GM10248 (cell line): ENCODE results near the gene ZMYND15.
A peak's percentile ranks its signal among the peaks of the same experiment; 100 is the strongest.

ENCODE experiments used
- CTCF ChIA-PET: fragments of 300-600 bp; sonication (Branson Sonifier 250); formaldehyde crosslinking; extraction: SDS; loops from one replicate; lab custom pipeline; 2021; ENCODE audit warnings: antibody characterized with exemption; lab: Yijun Ruan, JAX
- POLR2A ChIA-PET: fragments of 350-650 bp; sonication (Branson Sonifier 250); formaldehyde crosslinking; extraction: SDS; loops from one replicate; lab custom pipeline; 2020; ENCODE audit warnings: antibody characterized with exemption; lab: Yijun Ruan, JAX
- DNase-seq: peaks from one replicate; pipeline ENCODE4 v3.0.0; 2012; ENCODE audit errors: extremely low spot score
- CTCF ChIP-seq: IDR thresholded peaks from 2 replicates; pipeline ENCODE4 v1.5.1; 2012; ENCODE audit warnings: mild to moderate bottlenecking, low read depth; ENCODE audit errors: extremely low read depth, missing control alignments, control extremely low read depth

The ZMYND15 gene

DNA sequence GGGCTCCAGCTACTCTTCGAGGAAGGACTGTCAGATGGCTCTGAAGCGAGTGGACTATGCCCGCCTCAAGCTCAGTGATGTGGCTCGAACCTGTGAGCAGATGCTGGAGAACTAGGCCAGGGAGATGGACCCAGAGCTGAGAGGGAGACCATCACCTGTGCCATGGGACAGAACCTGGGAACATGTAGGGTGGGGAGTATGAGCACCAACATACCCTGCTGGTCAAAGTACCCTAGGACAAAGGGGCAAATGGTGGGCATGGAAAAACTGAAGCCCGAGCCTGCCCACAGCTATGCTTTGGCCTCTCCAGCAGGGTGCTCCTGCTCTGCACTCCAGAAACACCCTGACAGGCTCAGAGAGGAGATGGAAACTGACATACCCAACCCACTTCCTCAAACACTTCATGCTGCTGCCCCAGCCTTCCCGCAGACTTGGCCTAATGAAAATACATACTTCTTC lies 6.5 kb upstream of the ZMYND15 start:
- peak; percentile 75 for DNase-seq
- CTCF ChIA-PET: interaction anchor here (0.7 to 1.8 kb wide), 6 partner anchors 10 to 155 kb away, joined by 3 to 6 read pairs (median 4); partner anchors contain the start of gene ARRB2
- POLR2A ChIA-PET: no interaction called here
- peak; percentile 34 for TF ChIP-seq CTCF

- no peak for TF ChIP-seq CTCF
- DNase-seq: no peak
- POLR2A ChIA-PET: no interaction called here
- CTCF ChIA-PET: interaction anchor here (1.3 kb wide), 1 partner anchor 55 kb away, joined by 3 read pairs; no protein-coding TSS in a partner anchor
Measured at GRCh38 chr17:4734857-4735475, 4.7 kb upstream of the ZMYND15 start.

DNA sequence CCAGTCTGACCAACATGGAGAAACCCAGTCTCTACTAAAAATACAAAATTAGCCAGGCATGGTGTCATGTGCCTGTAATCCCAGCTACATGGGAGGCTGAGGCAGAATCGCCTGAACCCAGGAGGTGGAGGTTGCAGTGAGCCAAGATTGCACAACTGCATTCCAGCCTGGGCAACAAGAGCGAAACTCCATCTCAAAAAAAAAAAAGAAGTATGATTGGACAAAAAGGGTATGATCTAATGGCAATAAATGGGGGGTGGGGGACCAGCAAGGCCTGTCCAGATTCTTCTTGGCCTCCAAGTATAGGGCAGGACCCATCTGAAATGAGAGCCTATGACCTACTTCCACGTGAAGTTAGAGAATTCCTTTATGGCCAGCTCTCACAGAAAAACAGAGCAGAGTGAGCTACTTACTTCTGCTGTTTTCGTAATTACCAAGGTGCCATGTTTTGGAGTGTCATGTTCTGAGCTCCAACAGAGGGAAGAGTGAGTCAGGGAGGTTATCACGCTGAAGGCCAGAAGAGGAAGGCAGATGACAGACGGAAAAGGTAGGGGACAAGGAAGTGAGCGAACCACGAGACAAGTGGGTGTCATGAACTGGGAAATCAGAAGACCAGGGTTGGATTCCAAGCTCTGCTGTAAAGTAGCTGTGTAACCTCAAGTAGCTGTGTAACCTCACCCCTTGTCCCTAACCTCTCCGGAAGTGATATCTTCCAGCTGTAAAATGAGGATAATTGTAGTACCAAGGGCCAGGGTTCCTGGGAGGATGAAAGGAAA lies 3.6 kb upstream of the ZMYND15 start:
- ChIA-PET POLR2A (no interaction called here), CTCF (interaction anchor here (1.1 to 1.5 kb wide), 3 partner anchors 10 to 326 kb away, joined by 3 to 5 read pairs (median 3); no protein-coding TSS in a partner anchor)
- no peak for DNase-seq
- TF ChIP-seq CTCF: no peak

GRCh38 chr17:4738136-4739121 lies 1.2 kb upstream of the ZMYND15 start:
- DNase-seq: no peak
- ChIA-PET POLR2A (no interaction called here), CTCF (interaction anchor here (1.2 kb wide), 2 partner anchors 52 kb away, joined by 3 to 4 read pairs; no protein-coding TSS in a partner anchor)
- TF ChIP-seq CTCF: no peak

DNA sequence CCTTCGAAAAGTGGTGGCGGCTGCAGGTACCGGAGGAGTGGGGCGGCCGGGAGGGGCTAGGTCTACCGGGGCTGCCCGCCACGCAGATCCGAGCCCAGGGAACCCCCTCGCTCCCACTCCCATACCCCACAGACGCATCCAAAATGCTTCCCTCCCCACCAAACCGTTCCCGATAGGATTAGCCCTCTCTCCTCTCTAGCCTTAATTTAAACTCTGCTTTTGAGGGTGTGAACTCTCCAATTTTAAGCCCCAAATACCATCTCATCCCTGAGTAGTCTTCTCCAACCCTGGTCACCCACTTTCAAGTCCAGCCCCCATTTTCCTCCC lies 355 bp downstream of the ZMYND15 start:
- CTCF ChIA-PET: no interaction called here
- DNase-seq: no peak
- TF ChIP-seq CTCF: no peak
- POLR2A ChIA-PET: no interaction called here

DNA sequence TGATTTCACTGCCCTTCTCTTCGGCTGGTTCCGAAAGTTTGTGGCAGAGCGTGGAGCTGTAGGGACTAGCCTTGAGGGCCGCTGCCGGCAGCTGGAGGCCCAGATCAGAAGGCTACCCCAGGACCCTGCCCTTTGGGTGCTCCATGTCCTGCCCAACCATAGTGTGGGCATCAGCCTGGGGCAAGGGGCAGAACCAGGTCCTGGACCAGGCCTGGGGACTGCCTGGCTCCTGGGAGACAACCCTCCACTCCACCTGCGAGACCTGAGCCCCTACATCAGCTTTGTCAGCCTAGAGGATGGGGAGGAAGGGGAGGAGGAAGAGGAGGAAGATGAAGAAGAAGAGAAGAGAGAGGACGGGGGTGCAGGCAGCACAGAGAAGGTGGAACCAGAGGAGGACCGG lies 951 bp downstream of the ZMYND15 start:
- ChIA-PET POLR2A (no interaction called here), CTCF (no interaction called here)
- TF ChIP-seq CTCF: no peak
- DNase-seq: no peak
